Neural progenitor cell (in vitro differentiated cells): ENCODE measurements around the gene POMT2. TPM values are rescaled to one million over a fixed set of nuclear protein-coding genes. Genes with fewer than 3 reads are reported as not detected.

Source experiments
- DNase-seq: peaks from one replicate; pipeline ENCODE4 v3.0.0-alpha.2; 2016; ENCODE audit warnings: low spot score
- H2AFZ ChIP-seq: fragments of 200-600 bp; sonication (generic); replicated peaks from 2 replicates; pipeline ENCODE4 v1.6.1; 2016; ENCODE audit warnings: antibody characterized with exemption
- H3F3A ChIP-seq: fragments of 200-600 bp; sonication (generic); 2 replicates; pipeline ENCODE4 v1.6.1; 2016; ENCODE audit warnings: antibody characterized with exemption, low read depth
- H3K27ac ChIP-seq: fragments of 200-600 bp; sonication (generic); 2 replicates; pipeline ENCODE4 v1.5.1; 2016; ENCODE audit warnings: mild to moderate bottlenecking
- H3K27me3 ChIP-seq: fragments of 200-600 bp; sonication (generic); 2 replicates; pipeline ENCODE4 v1.6.1; 2016; ENCODE audit warnings: mild to moderate bottlenecking, moderate library complexity
- H3K36me3 ChIP-seq: fragments of 200-600 bp; sonication (generic); 2 replicates; pipeline ENCODE4 v1.5.1; 2016
- H3K4me1 ChIP-seq: fragments of 200-600 bp; sonication (generic); 2 replicates; pipeline ENCODE4 v1.6.1; 2016; ENCODE audit warnings: mixed run types
- H3K4me2 ChIP-seq: fragments of 200-600 bp; sonication (generic); 2 replicates; pipeline ENCODE4 v1.6.1; 2016
- H3K4me3 ChIP-seq: fragments of 200-600 bp; sonication (generic); 2 replicates; pipeline ENCODE4 v1.5.1; 2016
- H3K79me2 ChIP-seq: fragments of 200-600 bp; sonication (generic); 2 replicates; pipeline ENCODE4 v1.6.1; 2016; ENCODE audit warnings: low read depth
- H3K9ac ChIP-seq: fragments of 200-600 bp; sonication (generic); 2 replicates; pipeline ENCODE4 v1.6.1; 2016
- H3K9me3 ChIP-seq: fragments of 200-600 bp; sonication (generic); 2 replicates; pipeline ENCODE4 v1.5.1; 2016; ENCODE audit warnings: low read depth
- H4K20me1 ChIP-seq: fragments of 200-600 bp; sonication (generic); 2 replicates; pipeline ENCODE4 v1.6.1; 2016; ENCODE audit warnings: low read depth
- H3K27ac Mint-ChIP-seq: 3 replicates; pipeline ENCODE4 v1.8.0; 2021; ENCODE audit warnings: mixed read lengths
- H3K27me3 Mint-ChIP-seq: 2 replicates; pipeline ENCODE4 v1.8.0; 2022; ENCODE audit warnings: low read depth, mild to moderate bottlenecking, inconsistent platforms, moderate library complexity, mixed read lengths; ENCODE audit not compliant: insufficient read depth
- H3K36me3 Mint-ChIP-seq: 3 replicates; pipeline ENCODE4 v1.8.0; 2021; ENCODE audit warnings: mixed read lengths
- H3K4me1 Mint-ChIP-seq: 3 replicates; pipeline ENCODE4 v1.8.0; 2021; ENCODE audit warnings: mixed read lengths
- H3K4me3 Mint-ChIP-seq: 3 replicates; pipeline ENCODE4 v1.8.0; 2021; ENCODE audit warnings: mild to moderate bottlenecking, moderate library complexity, mixed read lengths
- H3K9me3 Mint-ChIP-seq: 3 replicates; pipeline ENCODE4 v1.8.0; 2020; ENCODE audit warnings: mixed read lengths
- EZH2 ChIP-seq: fragments of 200-600 bp; sonication (generic); IDR thresholded peaks from 2 replicates; pipeline ENCODE4 v1.6.1; 2017; ENCODE audit warnings: antibody characterized with exemption, mild to moderate bottlenecking, moderate library complexity
- EZH2phosphoT487 ChIP-seq: fragments of 200-600 bp; sonication (generic); IDR thresholded peaks from 2 replicates; pipeline ENCODE4 v1.6.1; 2017; ENCODE audit warnings: antibody characterized with exemption
- total RNA-seq: library from RNA; depleted of rRNA; stranded (reverse); fragments of >200 nt; gene quantifications from 2 replicates; pipeline ENCODE4 v1.2.3, GENCODE V29; 2015; ENCODE audit warnings: low replicate concordance
- TF ChIP-seq, protein P1 (sequence below): fragments of 200-600 bp; sonication (generic); IDR thresholded peaks from 2 replicates; pipeline ENCODE4 v1.5.1; 2017; ENCODE audit warnings: antibody characterized with exemption, mild to moderate bottlenecking

Gene POMT2
- total RNA-seq, 1 donor from 2014 or later, result 6.2 TPM

DNA sequence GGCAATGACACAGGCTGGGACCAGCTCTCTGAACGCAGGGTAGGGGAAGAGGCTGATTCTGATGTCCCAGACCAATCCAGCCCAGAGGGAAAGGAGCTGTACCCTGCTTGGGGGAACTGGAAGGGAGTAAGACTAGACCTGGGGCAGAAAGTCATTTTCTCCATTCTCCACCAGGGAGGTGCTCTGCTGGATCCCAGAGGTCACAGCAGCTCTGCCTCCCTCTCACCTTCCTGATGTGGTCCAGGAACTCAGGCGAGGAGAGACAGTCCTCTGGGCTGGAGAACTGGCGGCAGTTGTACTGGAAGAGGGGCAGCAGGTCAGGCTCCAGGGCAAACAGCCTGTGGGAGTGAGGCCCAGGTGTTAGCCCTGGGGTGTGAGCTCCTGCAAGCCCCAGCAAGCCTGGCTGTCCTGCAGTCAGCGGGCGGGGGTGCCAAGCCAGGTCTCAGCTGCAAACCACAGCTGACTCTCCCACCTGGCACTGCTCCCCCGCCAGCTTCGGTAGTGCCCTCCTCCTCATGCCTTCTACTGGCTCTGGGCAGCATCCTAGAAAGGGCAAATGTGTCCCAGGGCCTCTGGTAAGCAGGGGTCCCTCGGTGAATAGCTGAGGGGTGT lies 51.6 kb downstream of the POMT2 start:
- no peak for DNase-seq
- Histone ChIP-seq H3K4me2 (no peak overlapping the region), H3K9me3 (no peaks in the 10 kb centered on the region), H4K20me1 (no peaks in the 10 kb centered on the region), H3K79me2 (no peaks in the 10 kb centered on the region), H2AFZ (no peak overlapping the region), H3K27me3 (peaks cover 70% of the 10 kb centered on the region), H3K27ac (no peak overlapping the region), H3K4me3 (no peak overlapping the region), H3K4me1 (peaks cover 9% of the 10 kb centered on the region), H3K9ac (no peak overlapping the region), H3F3A (peaks cover 6% of the 10 kb centered on the region), H3K36me3 (no peaks in the 10 kb centered on the region)
- TF ChIP-seq EZH2phosphoT487, result no peak
- no peak for TF ChIP-seq EZH2
- TF ChIP-seq, protein P1, sequence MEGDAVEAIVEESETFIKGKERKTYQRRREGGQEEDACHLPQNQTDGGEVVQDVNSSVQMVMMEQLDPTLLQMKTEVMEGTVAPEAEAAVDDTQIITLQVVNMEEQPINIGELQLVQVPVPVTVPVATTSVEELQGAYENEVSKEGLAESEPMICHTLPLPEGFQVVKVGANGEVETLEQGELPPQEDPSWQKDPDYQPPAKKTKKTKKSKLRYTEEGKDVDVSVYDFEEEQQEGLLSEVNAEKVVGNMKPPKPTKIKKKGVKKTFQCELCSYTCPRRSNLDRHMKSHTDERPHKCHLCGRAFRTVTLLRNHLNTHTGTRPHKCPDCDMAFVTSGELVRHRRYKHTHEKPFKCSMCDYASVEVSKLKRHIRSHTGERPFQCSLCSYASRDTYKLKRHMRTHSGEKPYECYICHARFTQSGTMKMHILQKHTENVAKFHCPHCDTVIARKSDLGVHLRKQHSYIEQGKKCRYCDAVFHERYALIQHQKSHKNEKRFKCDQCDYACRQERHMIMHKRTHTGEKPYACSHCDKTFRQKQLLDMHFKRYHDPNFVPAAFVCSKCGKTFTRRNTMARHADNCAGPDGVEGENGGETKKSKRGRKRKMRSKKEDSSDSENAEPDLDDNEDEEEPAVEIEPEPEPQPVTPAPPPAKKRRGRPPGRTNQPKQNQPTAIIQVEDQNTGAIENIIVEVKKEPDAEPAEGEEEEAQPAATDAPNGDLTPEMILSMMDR, result no peak
- Mint-ChIP-seq H3K9me3 (peaks cover 8% of the 10 kb centered on the region), H3K27me3 (peaks cover 44% of the 10 kb centered on the region), H3K4me1 (peaks cover 3% of the 10 kb centered on the region), H3K4me3 (peak overlapping the region; percentile 1), H3K27ac (no peak overlapping the region), H3K36me3 (peaks cover 2% of the 10 kb centered on the region)

DNA sequence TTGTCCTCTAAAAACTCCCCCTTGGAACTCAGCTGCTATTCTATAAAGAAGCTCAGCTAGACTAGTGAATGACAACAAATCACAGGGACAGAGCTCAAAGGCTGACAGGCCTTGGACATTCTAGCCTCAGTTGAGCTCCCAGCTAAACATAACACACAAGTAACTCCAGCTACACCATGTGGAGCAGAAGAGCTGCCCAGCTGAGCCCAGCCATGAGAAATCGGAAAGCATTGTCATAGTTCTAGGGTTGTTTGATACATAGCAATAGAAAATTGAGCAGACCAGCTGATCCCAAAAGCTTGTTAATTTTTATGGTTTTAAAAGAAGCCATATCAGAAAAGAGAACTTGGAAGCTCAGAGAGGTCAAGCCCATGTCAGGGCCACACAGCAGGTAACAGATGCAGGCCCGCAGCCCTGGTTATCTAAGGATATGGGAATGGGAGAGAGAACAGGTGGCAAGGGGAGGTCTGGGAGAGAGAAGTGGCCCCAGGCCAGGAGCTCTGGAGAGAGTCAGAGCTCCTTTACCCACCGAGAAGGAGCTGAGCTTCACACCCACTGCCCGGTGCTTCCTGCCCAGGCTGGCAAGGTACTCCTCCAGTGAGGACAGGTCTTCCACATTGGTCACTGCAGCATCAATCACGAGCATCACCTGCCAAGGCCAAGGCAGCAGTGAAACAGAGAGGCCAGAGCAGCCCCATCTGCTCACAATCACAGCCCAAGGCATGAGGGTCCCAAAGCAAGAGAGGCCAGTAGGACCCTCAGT lies 52.6 kb downstream of the POMT2 start:
- Mint-ChIP-seq H3K9me3 (peaks cover 8% of the 10 kb centered on the region), H3K4me3 (no peak overlapping the region), H3K36me3 (peaks cover 2% of the 10 kb centered on the region), H3K27ac (no peak overlapping the region), H3K4me1 (peaks cover 3% of the 10 kb centered on the region), H3K27me3 (peaks cover 47% of the 10 kb centered on the region)
- Histone ChIP-seq H3K4me3 (no peak overlapping the region), H3K4me2 (no peak overlapping the region), H3K4me1 (peaks cover 9% of the 10 kb centered on the region), H3F3A (peaks cover 6% of the 10 kb centered on the region), H3K79me2 (no peaks in the 10 kb centered on the region), H3K27ac (no peak overlapping the region), H4K20me1 (no peaks in the 10 kb centered on the region), H3K27me3 (peaks cover 61% of the 10 kb centered on the region), H3K36me3 (no peaks in the 10 kb centered on the region), H3K9me3 (no peaks in the 10 kb centered on the region), H2AFZ (no peak overlapping the region), H3K9ac (no peak overlapping the region)
- DNase-seq, result no peak
- TF ChIP-seq, protein P1, result no peak
- TF ChIP-seq EZH2phosphoT487 (no peak), EZH2 (no peak)

DNA sequence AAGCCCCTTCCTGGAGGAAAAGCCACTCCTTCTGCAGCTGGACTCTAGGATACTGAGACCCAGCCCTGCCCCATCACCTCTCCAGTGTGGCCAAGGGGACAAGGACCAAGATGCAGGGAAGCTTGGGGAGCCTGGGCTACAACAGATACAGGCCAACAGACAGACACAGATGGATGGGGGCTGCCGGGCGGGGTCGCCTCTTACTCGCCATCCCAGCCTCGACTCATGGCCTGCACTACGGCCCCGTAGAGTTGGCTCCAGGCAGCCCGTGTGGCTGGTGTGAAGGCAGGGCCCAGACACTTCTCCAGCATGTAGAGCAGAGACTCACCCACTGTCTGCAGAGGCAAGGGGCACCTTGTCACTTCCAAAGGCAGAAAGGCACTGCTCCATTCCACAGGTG lies 54.3 kb downstream of the POMT2 start:
- Mint-ChIP-seq H3K27ac (no peak overlapping the region), H3K4me1 (peaks cover 3% of the 10 kb centered on the region), H3K9me3 (peaks cover 2% of the 10 kb centered on the region), H3K27me3 (peaks cover 32% of the 10 kb centered on the region), H3K36me3 (peaks cover 2% of the 10 kb centered on the region), H3K4me3 (no peak overlapping the region)
- Histone ChIP-seq H3K4me1 (peaks cover 9% of the 10 kb centered on the region), H3K27me3 (peaks cover 43% of the 10 kb centered on the region), H3K9me3 (no peaks in the 10 kb centered on the region), H3K27ac (no peak overlapping the region), H3K79me2 (no peaks in the 10 kb centered on the region), H3K4me2 (no peak overlapping the region), H3K36me3 (no peaks in the 10 kb centered on the region), H3K4me3 (no peak overlapping the region), H3K9ac (no peak overlapping the region), H3F3A (peaks cover 6% of the 10 kb centered on the region), H4K20me1 (no peaks in the 10 kb centered on the region), H2AFZ (no peak overlapping the region)
- TF ChIP-seq EZH2 (no peak), EZH2phosphoT487 (no peak)
- TF ChIP-seq, protein P1, result no peak
- DNase-seq, result no peak
